ENCODE measurements around the gene KATNAL1. TPM values are rescaled to one million over a fixed set of nuclear protein-coding genes. Genes with fewer than 3 reads are reported as not detected.

The KATNAL1 gene
- total RNA-seq, 1 experiment from 2014 or later = 11.2 TPM

- H3K4ac ChIP-seq (ENCODE audit: low read depth, low read length) = no peak overlapping the region
- H3K56ac ChIP-seq (ENCODE audit: insufficient read length, low read depth, low read length) = no peak overlapping the region
- H2AFZ ChIP-seq (ENCODE audit: low read length) = no peak overlapping the region
- no peaks in the 10 kb centered on the region for H3K27me3 ChIP-seq (ENCODE audit: insufficient read depth, low read length)
- H3T11ph ChIP-seq (ENCODE audit: low read length) = no peak overlapping the region
- no peaks in the 10 kb centered on the region for H4K20me1 ChIP-seq (ENCODE audit: control insufficient read depth, insufficient read depth, insufficient read length)
- H3K4me1 Mint-ChIP-seq = no peaks in the 10 kb centered on the region
- no peaks in the 10 kb centered on the region for H3K79me2 ChIP-seq (ENCODE audit: insufficient read depth, low read length)
- no peaks in the 10 kb centered on the region for H3K27me3 Mint-ChIP-seq (ENCODE audit: low read depth)
- H4K5ac ChIP-seq (ENCODE audit: insufficient read length, low read depth, low read length) = no peak overlapping the region
- no peaks in the 10 kb centered on the region for H3K4me1 ChIP-seq (ENCODE audit: insufficient read depth, low read length)
- no peaks in the 10 kb centered on the region for H3K9me3 ChIP-seq (ENCODE audit: control insufficient read depth, low read depth, low read length)
- no peak overlapping the region for H2AK5ac ChIP-seq (ENCODE audit: insufficient read length, low read length)
- no peak for DNase-seq
- no peak overlapping the region for H2BK15ac ChIP-seq (ENCODE audit: low read depth, low read length)
- no peak overlapping the region for H3K4me2 ChIP-seq (ENCODE audit: insufficient read depth, insufficient read length, low read length)
- H3K4me3 Mint-ChIP-seq = no peak overlapping the region
- H3K18ac ChIP-seq (ENCODE audit: insufficient read length, low read depth, low read length) = no peak overlapping the region
- no peak overlapping the region for H2BK120ac ChIP-seq (ENCODE audit: low read depth, low read length, poor library complexity, severe bottlenecking)
- no peak overlapping the region for H3K14ac ChIP-seq (ENCODE audit: insufficient read depth, low read length)
- no peak overlapping the region for H3K27ac ChIP-seq (ENCODE audit: insufficient read length, low read depth, low read length)
- H2BK5ac ChIP-seq (ENCODE audit: insufficient read length, low read length) = no peak overlapping the region
- no peak overlapping the region for H3K23ac ChIP-seq (ENCODE audit: insufficient read length, low read depth, low read length)
- no peak overlapping the region for H2BK20ac ChIP-seq (ENCODE audit: low read depth, low read length, poor library complexity, severe bottlenecking)
- no peak overlapping the region for H2BK12ac ChIP-seq (ENCODE audit: insufficient read length, low read depth, low read length)
- H3K9me3 Mint-ChIP-seq = peaks cover 12 to 15% of the 10 kb centered on the region in 2 experiments; a peak in 4 of 5 replicates
- TF ChIP-seq, protein P1, sequence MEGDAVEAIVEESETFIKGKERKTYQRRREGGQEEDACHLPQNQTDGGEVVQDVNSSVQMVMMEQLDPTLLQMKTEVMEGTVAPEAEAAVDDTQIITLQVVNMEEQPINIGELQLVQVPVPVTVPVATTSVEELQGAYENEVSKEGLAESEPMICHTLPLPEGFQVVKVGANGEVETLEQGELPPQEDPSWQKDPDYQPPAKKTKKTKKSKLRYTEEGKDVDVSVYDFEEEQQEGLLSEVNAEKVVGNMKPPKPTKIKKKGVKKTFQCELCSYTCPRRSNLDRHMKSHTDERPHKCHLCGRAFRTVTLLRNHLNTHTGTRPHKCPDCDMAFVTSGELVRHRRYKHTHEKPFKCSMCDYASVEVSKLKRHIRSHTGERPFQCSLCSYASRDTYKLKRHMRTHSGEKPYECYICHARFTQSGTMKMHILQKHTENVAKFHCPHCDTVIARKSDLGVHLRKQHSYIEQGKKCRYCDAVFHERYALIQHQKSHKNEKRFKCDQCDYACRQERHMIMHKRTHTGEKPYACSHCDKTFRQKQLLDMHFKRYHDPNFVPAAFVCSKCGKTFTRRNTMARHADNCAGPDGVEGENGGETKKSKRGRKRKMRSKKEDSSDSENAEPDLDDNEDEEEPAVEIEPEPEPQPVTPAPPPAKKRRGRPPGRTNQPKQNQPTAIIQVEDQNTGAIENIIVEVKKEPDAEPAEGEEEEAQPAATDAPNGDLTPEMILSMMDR (conservative IDR thresholded peaks at IDR 0.05) = no peak
- no peaks in the 10 kb centered on the region for H3K79me1 ChIP-seq (ENCODE audit: insufficient read depth, low read depth, low read length, poor library complexity, severe bottlenecking)
- no peak overlapping the region for H4K91ac ChIP-seq (ENCODE audit: insufficient read length, low read depth, low read length)
- no peak overlapping the region for H4K8ac ChIP-seq (replicated peaks; ENCODE audit: insufficient read length, low read depth, low read length)
- no peaks in the 10 kb centered on the region for H3K23me2 ChIP-seq (ENCODE audit: insufficient read length, low read depth, low read length, poor library complexity, severe bottlenecking)
- H3K9ac ChIP-seq (ENCODE audit: extremely low read depth, insufficient read length, low read length) = no peak overlapping the region
- H3K27ac Mint-ChIP-seq = no peak overlapping the region
- peaks cover 32 to 57% (median 49%) of the 10 kb centered on the region in 3 experiments for H3K36me3 Mint-ChIP-seq (ENCODE audit: insufficient read depth in 1 of 3, low read depth in 3 of 3)
Observed at GRCh38 chr13:30224732-30225131, 82.6 kb downstream of the KATNAL1 start.
